Midbrain (tissue), 1 donor: ENCODE data around the gene STYXL2.

Experiments
- DNase-seq: peaks from one replicate; lab custom pipeline; 2025; lab: John Stamatoyannopoulos, UW

Gene STYXL2

DNA sequence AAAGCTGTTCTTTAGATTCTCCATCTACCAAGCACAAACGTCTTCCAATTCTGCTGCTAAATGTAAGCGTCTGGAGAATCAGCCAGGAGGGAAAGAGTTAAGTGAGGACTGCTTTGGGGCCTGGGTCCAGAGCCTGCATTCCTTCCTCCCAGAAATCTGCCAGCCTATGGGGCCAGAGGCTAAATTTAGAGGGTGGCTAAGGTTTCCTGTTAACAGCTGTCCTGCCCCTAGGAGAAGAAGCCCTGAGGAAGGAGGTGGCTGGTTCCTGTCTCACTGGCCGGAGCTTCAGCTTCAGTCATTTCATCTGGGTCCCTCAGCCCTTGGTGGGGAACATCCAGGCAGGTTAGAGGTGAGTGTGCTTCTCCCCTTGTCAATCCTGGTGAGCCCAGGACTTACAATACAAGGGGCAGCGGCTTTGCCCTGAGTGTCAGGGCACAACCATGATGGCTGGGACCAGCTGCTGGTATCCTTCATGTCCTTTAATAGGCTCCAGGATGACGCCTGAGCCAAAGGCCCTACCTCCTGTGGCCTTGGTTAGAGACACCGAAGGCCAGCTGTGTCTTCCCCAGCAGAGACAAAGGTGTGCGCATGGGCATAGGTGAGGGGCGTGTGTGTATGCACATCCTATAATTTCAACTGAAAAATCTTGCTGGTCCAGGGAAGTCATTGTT lies at the start of gene STYXL2:
TSS of gene STYXL2 (plus strand) at position 230 of the 671 bp plus-strand sequence. CDS start 775 bp downstream, outside the sequence.
- no peak for DNase-seq

DNA sequence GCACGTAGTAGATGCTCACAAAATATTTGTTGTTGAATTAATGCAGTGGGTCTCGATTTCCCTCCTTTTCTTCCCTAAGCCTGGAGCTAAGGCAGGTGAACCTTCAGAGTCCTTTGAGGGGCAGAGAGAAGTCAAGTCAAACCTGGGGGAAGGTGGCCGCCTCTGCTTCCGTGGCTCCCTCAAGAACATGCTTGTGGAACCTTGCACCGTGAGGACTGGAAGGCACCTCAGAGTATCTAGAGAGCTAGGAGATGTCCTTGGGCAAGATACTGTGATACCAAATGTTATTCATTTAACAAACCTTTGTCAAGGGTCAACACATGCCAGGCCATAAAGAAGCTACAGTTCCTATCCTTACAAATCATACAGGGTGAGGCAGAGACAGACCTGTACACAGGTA lies 42.0 kb upstream of the STYXL2 start:
- DNase-seq = no peak

DNA sequence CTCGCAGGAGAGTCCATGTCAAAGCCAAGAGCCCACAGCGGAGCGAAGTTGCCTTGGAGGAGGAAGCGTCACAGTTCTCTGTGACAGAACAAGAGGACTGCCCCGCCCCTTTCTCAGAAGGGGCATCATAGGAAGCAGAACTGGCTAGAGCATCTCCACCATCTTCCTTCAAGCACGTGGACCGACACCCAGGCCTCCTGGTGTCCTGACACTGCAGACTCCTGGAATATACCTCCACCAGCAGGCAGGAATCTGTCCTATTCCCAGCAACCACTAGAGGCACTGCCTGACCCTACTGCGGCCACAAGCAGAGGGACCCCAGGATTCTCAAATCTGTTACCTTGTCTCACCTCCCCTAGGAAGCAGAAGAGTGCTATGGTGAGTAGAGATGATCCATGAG lies 41.5 kb upstream of the STYXL2 start:
- no peak for DNase-seq

DNA sequence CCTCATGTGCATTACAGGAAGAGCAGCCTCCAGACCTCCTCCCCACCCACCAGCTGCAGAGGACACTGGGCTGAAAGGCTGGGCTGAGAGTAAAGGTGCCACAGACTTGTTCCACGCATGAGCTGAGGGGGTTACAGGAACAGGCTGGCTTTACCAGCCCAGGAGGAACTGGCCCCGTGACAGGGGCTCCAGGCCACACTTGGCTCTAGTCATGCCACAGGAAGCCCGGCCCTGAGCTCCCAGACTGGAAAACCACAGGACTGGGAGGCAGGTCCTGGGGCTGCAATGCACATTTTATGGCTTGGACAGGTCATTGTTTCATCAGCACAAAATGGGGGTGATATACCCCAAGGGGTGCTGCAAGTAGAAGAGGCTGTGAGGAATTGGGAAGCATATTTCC lies 39.3 kb upstream of the STYXL2 start:
- DNase-seq = no peak

DNA sequence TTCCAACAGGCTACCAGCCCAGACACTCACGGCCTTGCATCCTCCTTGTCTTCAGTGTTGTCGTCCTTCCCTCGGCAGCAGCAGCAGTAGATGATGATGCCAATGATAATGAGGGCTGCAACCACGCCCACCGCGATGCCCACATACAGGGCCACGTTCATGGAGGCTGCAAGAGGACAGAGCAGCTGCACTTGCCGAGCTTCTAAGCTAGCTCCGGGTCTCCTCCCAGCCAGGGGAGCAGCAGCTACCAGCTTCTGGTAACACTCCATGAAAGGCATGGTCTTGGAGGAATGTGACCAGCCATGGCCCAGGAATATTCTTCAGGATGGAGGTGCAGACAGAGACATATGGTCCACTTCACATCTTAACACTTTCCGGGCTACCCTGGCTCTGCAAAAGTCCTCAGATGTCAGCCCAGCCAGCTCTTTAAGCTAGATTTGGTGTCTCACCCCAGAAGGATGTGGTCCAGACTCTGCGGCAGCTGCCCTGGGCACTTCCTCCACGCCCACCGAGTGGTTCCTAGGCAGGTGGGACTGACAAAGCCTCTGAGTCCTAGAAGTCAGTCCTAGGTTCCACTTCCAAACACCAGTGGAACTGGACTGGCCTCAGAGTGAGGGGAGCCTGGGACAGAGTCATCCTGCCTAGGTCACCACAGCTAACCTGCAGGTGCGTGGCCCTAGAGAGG lies 38.8 kb upstream of the STYXL2 start:
- no peak for DNase-seq

DNA sequence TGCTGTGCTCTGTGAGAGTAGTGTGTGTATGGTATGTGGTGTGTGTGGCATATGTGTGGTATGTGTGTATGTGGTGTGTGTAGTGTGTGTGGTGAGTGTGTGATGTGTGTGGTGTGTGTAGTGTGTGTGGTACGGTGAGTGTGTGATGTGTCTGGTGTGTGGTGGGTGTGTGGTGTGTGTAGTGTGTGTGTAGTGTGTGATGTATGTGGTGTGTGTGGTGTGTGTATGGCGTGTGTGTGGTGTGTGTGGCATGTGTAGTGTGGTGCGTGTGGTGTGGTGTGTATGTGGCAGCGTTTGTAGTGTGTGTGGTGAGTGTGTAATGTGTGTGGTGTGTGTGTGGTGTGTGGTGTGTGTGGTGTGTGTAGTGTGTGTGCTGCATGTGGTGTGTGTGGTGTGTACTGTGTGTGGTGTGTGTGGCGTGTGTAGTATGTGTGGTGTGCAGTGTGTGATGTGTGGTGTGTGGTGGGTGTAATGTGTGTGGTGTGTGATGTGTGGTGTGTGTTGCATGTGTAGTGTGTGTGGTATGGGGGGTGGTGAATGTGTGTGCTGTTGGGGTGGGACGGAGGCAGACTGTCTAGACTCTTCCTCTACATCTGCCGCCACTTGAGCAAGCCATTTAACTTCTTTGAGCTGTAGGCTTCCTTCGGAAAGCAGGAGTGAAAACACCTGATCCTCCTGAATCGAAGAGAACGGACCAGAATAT lies 37.2 kb upstream of the STYXL2 start:
- no peak for DNase-seq

DNA sequence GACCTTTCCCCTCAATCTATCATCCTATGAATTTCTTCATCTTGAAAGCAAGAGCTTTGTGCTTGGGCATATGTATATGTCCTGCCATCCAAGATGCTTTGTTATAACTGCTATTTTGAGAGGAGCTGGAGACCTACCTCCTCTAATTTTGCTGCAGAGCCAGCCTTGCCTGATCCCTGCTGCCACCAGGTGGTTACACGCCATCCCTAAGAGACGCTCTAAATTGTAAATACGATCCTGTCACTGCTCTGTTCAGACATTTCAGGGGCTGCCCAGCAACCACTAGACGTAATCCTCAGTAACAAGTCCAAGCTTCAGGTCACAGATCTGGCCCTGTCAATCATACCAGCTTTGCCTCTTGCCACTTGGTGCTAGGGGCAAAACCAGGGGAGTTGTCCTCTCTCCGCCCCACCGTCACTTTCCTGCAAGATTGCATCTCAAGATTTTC lies 36.6 kb upstream of the STYXL2 start:
- DNase-seq = peak; percentile 52

DNA sequence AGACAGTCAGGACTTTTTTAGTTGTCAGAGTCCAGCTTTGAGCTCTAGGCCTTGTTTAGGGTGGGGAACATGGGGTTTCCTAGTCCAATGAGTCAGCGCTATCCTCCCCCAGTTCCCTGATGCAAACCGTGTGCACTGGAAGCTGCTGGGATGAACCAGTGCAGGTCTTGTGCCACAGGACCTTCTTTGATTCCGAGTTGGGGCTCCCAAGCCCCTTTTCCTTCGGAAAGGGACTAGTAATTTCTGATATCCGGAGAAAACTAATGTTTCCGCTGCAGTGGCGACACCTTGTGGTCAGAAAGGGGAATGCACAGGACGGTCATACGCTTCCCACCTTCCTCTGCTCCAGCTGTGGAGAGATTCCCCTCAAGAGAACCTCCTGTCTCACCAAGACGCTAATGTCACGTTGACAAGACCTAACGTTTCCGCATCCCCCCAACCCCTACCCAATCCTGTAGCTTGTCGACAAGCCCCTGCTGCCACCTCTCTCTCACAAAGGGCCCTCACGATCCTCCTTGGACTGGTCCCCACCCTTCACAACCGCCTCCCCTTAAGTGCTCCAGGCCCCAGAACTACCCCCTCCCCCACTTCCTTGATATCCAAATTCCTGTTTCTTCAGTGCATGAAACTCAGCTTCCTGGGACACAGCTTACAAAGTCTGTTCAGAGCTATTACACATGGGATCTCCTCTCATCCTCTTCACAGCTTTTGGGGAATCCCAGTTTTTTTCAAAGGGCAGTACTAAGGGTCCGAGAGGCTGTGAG lies 34.6 kb upstream of the STYXL2 start:
- DNase-seq = peak; percentile 73

DNA sequence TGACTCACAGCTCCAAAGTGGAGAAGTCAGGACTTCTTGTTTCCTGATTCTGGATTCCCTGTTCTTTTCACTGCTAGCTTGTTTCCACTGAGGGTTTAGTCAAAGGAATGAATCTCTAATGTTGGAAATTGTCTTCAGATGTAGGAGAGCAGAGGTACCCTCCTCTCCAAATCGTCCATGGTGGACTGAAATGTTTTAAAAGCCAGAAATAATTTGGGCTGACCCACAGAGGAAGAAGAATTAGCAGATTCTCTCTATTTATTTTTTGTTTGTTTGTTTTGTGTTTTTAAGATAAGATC lies 34.1 kb upstream of the STYXL2 start:
- DNase-seq = no peak

DNA sequence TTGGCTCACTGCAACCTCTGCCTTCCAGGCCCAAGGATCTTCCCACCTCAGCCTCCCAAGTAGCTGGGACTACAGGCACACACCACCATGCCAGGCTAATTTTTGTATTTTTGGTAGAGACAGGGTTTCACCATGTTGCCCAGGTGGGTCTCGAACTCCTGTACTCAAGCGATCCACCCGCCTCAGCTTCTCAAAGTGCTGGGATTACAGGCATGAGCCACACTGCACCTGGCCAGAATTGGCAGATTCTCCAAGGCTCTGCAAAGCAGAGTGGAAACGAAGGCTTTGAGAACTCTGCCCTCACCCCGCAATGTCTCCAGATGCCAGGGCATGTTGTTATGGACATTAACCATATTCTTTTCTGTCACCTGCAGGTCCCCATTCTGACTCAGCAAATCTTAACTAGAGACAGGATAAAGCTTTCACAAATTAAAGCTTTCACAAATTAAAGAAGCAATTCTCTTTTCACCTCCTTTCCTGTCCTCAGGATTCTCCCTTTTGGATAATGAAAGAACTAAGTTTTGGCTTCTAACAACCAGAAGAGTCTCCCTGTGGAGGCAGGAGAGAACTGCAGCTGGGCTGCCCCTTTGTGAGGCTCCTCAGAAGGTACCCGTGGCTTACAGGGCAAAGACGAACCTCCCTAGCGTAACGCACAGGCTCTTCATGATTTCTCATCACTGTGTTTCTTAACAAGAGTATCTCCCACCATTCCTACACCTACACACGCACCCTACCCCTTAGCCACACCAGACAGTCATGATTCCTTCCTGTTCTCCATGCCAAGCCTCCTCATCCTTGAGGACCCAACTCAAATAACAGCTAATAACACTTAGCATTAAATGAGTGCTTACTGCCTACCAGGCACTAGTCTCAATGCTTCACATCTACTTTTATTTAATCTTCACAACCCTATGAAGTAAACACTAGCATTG lies 33.5 kb upstream of the STYXL2 start:
- no peak for DNase-seq

DNA sequence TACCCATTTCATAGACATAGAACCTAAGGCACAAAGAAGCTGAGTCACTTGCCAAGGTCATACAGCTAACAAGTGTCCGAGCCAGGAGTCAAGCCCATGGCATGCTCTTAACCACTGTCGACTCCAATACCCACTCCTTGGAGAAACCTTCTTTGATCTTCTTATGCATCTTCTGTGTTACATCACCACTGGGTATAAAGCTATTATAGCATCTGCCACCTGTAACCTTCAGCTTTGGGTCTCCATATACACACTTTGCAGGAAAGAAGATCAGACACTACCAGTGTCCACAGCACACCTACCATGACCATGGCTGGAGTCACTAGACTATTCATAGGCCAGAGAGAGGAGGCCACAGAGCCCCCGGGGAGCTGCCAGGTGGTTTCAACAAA lies 32.8 kb upstream of the STYXL2 start:
- no peak for DNase-seq

DNA sequence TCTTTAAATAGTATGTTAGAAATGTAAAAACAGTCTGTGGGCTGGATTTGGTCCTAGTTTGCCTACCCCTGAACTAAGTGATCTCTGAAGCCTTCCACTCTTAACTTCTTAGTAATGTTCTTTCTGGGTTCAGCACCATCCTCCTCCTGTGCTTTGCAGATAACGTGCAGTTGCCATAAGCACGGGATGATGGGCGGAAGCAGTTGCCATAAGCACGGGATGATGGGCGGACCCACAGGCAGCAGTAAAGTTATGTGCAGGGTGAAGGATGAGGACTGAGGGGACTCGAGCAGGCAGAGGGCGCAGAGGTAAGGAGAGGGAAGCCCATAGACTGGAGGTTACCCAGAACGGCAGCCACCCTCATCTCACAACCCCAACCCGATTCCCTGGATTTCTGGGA lies 29.3 kb upstream of the STYXL2 start:
- DNase-seq = no peak

DNA sequence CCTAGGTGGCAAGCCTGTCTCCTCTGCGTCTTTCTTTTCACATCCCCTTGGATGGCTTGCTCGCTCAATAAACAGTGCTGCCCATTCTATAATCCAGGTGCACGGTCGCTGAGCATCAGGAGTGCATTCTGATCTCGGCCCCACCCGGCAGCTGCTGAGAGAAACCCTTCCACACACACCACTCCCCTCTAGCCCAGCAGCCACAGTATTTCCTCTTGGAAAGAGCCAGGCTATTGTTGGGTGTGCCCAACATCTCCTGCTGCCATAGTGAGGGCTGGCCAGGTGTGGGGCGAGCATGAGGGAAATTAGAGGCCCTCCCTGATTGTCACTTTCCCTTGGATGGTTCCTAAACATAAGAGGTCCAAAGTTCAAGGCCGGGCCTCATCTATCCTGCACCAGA lies 28.4 kb upstream of the STYXL2 start:
- no peak for DNase-seq

DNA sequence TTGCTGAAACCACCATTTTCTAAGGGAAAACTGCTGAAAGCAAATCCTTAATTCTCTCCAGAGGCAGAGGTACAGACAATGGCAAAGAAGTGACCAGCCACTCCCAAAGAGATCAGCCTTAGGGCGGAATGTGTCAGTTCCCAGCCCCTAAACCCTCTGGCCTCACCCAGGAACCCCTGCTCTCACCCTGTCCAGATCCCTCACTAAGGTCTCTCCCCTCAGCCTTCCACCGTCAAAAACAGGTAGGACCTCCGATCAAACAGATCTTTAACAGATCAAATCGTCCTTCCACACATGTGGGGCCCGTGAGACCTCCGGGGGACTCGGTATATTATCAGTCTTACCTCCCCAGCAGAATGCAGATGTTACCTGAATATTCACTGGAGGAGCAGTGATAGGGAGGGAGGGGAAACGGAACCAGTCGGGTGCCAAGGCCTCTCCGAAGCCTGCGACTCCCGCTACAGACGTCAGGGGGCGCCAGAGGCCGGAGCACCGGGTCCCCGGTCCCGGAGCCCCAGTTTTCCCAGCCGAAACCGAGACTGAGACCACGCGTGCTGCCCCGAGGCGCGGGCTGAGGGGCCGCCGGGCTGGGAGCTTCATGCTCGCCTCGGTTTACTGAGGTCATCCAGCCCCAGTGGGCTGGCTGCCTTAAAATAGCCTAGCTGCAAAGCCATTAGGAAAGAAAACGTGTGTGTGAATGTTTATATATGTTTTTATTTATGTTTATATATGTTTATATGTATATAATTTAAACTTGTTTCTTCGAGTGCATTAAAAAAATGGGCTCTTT lies 27.3 kb upstream of the STYXL2 start:
- DNase-seq = peak; percentile 75

DNA sequence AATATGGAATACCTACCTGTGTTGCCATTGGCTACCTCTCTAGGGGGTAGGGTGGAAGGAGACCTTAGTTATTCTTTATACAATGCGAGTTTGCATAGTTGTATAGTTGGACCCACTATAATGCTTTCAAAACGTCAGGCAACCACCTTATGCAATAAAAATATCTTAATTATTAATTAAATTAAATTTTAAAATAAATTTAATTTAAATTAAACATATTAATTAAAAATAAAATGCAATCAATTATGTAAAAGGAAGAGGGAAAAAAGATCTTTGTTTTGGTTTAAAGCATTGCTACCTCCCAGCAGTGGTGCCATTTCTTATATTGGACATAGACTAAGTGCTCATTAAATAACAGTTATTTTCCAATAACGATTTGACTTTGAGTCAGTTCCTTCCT lies 26.0 kb upstream of the STYXL2 start:
- no peak for DNase-seq

DNA sequence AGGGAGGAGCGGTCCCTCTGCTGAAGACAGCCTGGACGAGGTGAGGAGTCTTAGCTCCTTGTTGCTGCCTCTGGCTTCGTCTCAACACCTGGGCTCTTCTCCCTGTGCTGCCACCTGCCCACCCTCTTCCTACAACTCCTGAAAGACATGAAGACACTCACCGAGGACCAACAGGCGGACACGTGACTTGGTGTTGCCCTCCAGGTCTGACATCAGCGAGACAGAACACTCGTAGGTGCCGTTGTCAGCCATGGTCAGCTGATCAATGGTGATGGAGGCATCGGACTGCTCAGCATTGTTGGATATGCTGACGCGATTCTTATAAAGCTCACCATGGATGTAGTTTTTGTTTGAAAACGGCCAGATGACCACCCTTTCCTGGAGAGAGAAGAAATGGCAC lies 25.1 kb upstream of the STYXL2 start:
- no peak for DNase-seq

DNA sequence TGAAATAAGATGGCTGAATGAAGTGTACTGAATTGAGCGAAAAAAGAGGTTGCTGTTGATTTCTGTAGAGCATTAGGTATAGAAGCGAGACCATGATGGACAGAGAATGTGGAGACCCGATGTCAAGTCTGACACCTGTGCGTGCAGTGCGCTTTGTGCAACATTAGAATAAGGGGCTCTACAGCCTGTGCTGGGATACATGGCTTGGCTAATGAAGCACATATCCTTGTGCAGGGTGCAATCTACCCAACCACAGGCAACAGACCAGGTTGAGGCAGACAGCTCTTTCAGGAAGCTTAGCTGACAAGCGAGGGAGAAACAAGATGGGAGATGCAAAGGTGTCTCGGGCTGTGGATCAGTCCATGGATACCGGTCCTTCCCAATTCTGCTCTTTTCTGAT lies 22.6 kb upstream of the STYXL2 start:
- no peak for DNase-seq

DNA sequence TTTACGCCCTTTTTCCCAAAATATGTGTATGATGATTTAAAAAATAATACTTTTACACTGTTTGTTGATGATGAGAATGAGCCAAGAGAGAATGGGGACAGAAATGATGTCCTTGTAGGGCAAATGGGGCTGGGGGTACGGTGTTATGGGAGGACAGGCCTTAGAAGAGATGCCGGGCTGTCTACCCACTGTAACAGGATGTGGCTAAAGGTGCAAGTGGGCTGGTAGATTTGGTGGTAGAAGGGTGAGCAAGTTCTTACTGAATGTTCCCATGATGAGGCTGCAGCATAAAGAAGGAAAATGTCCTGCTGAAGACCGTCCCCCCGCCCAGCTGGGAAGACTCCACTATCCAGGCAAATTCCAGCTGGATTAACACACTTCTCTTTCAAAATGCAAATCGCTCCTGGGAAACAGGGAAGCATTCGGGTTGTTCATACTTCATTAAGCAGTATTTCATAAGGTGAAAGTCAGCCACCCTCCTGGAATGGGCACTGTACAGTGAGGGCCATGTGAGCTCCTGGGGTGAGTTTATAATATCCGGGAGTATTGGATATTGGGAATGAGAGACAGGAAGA lies 17.7 kb upstream of the STYXL2 start:
- no peak for DNase-seq

DNA sequence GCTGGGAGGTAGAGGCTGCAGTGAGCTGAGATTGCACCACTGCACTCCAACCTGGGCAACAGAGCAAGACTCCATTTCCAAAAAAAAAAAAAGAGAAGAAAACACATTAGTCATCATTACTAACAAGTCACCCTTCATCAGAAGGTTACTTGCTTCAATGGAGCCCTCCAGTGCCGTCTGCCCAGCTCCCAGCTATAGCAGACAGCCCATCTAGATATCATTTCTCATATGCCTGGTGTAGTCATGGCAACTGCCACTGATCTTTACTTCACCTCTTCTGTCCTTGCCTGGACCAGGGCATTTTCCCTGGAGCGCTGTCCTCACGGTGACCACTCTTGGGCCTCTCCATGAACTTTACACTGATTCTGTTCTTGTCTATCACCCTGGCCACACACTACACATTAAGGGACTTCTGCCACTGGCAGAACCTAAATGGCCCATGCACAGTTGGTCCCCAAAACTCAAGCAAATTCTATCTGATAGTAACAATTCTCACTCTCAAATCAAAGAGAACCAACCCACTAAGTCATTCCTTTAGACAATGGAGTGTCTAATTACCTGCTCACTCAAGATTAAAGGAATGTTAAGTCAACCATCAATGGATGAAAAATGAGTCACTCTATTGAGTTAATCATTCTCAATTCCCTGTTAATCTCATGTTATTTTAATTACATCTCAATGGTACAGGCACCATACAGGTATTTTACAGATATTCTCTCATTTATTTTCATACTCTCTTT lies 16.6 kb upstream of the STYXL2 start:
- no peak for DNase-seq

DNA sequence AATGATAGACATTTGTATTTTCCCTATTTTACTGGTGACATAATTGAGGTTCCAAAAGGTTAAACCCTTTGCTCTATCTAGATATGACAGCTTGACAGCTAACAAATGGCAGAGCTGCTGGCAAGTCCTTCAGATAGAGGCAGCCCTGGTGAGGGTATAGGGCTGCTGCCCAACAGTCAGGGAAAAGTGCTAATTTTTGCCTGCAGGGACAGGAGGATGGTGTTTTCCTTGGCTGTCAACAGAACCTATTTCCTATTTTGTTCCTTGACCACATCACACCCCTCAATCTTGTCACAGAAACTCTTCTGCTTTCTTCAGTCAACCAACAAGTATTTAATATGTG lies 16.0 kb upstream of the STYXL2 start:
- no peak for DNase-seq
